ENCODE results near the gene FAAH.

FAAH gene

DNA sequence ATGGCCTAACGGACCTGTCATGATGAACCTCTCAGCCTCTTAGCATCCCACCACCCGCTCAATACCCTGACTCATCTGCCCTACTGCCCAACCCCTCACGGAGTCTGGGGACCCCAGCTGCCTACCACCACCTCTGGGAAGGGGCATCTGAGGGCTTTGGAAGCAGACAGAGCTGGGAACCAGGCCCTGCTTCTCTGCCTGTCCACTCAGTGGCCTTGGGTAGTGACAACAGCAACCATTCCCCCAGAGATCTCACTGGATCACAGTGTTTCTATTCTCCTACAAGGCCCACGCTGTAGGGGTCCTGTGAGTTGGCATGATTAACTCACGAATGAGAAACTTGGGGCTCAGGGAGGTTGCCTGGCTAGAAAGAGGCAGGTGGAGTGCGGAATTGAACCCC is 63.1 kb downstream of the FAAH start:
- DNase-seq (ENCODE audit: insufficient read length, low spot score) (no peak), FAIRE-seq (no peak)
- no peak for TF ChIP-seq POLR2A (IDR thresholded peaks at IDR 0.05; ENCODE audit: low read depth, low read length)

- DNase-seq (ENCODE audit: insufficient read length, low spot score), result no peak
- TF ChIP-seq POLR2A (IDR thresholded peaks at IDR 0.05; ENCODE audit: low read depth, low read length), result no peak
- FAIRE-seq, result no peak
Measured at GRCh38 chr1:46458190-46458589, 64.1 kb downstream of the FAAH start.

GRCh38 chr1:46458846-46459245 is 64.7 kb downstream of the FAAH start:
- TF ChIP-seq POLR2A (IDR thresholded peaks at IDR 0.05; ENCODE audit: low read depth, low read length), result no peak
- DNase-seq (ENCODE audit: insufficient read length, low spot score) (no peak), FAIRE-seq (no peak)

DNA sequence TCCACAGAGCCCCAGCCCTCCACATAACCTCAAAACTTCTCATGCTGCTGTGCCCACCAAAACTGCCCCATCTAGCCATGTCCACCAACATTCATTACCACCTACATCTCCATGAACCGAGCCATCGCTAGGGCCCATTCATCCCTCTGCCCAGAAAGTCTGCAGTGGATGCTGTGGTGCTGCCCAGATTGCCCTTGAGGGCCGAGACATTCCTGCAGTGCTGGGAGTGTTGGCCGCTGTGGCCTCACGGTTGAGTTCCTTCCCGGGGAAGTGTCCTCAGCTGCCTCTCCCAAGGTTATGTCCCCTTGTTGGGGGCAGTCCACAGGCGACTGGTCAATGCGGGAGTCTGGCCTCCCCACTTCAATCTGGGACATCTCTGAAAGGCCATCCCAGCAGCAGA is 65.2 kb downstream of the FAAH start:
- TF ChIP-seq POLR2A (IDR thresholded peaks at IDR 0.05; ENCODE audit: low read depth, low read length), result no peak
- DNase-seq (ENCODE audit: insufficient read length, low spot score), result no peak
- no peak for FAIRE-seq

- DNase-seq (ENCODE audit: insufficient read length, low spot score), result no peak
- FAIRE-seq, result no peak
- TF ChIP-seq POLR2A (IDR thresholded peaks at IDR 0.05; ENCODE audit: low read depth, low read length), result no peak
Measured at GRCh38 chr1:46461017-46461808, 67.1 kb downstream of the FAAH start.

GRCh38 chr1:46461809-46462448 is 67.8 kb downstream of the FAAH start:
- no peak for FAIRE-seq

More at GRCh38 chr1:46461809-46462448, 67.8 kb downstream of the FAAH start:
- TF ChIP-seq POLR2A (IDR thresholded peaks at IDR 0.05; ENCODE audit: low read depth, low read length), result no peak
- no peak for DNase-seq (ENCODE audit: insufficient read length, low spot score)
